ENCODE data around the gene RBBP8NL.

DNA sequence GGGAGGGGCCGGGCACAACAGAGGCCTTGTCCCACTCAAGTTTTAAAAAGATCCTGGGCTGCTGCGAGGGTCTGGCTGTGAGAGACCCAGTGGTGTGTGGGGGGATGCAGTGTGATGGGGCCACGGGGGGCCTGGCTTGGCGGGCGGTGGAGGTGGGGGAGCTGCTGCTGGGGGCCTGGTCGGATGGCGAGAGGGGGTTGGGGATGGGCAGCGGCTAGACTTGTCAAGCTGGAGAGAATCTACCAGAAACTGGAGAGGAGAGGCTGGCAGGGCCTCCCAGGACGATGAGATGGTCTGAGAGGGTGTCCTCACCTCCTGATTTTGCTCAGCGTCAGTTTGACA lies 35.3 kb downstream of the RBBP8NL start:
- no peak for TF ChIP-seq CTCF (IDR thresholded peaks at IDR 0.05; ENCODE audit: insufficient read depth, low read length, poor library complexity, severe bottlenecking)
- TF ChIP-seq EZH2phosphoT487 (conservative IDR thresholded peaks at IDR 0.05; ENCODE audit: low read length), result no peak
